SK-N-MC (cell line): Measurements from ENCODE around the gene GPR156.

Source experiments
- DNase-seq: peaks from one replicate; pipeline ENCODE4 v3.0.0-alpha.2; 2011; ENCODE audit warnings: low read depth, low spot score
- H3K27ac ChIP-seq: fragments of 200-600 bp; sonication (generic); 2 replicates; pipeline ENCODE4 v1.5.1; 2016; ENCODE audit warnings: mixed run types
- H3K36me3 ChIP-seq: fragments of 200-600 bp; sonication (generic); 2 replicates; pipeline ENCODE4 v1.6.1; 2017; ENCODE audit warnings: antibody characterized with exemption, low read length, mixed read lengths; ENCODE audit not compliant: insufficient read depth
- H3K4me3 ChIP-seq: fragments of 200-600 bp; sonication (generic); 2 replicates; pipeline ENCODE4 v1.5.1; 2016
- H3K9ac ChIP-seq: fragments of 200-600 bp; sonication (generic); 2 replicates; pipeline ENCODE4 v1.8.0; 2017; ENCODE audit warnings: mixed run types, mixed read lengths; ENCODE audit not compliant: insufficient read length
- H3K9me3 ChIP-seq: fragments of 200-600 bp; sonication (generic); 2 replicates; pipeline ENCODE4 v1.6.1; 2017; ENCODE audit warnings: low read depth, mild to moderate bottlenecking, antibody characterized with exemption, low read length, moderate library complexity, mixed read lengths
- EZH2 ChIP-seq: fragments of 200-600 bp; sonication (generic); IDR thresholded peaks from one replicate; pipeline ENCODE4 v1.6.1; 2017; ENCODE audit warnings: antibody characterized with exemption
- FOXP2 ChIP-seq: optimal IDR thresholded peaks from 2 replicates; pipeline ENCODE3; 2011; ENCODE audit warnings: mild to moderate bottlenecking, moderate library complexity; ENCODE audit not compliant: insufficient read depth; ENCODE audit errors: extremely low read length, control extremely low read depth
- POLR2AphosphoS5 ChIP-seq: IDR thresholded peaks from 2 replicates; pipeline ENCODE4 v1.6.1; 2012; ENCODE audit warnings: mild to moderate bottlenecking, low read depth, low read length, borderline replicate concordance

Gene GPR156

GRCh38 chr3:120285508-120285841 is 453 bp upstream of the GPR156 start:
- Histone ChIP-seq H3K9ac (peak overlapping the region; percentile 78), H3K36me3 (no peaks in the 10 kb centered on the region), H3K27ac (peak overlapping the region; percentile 72), H3K9me3 (no peaks in the 10 kb centered on the region), H3K4me3 (peak overlapping the region; percentile 86)
- peak; percentile 24 for DNase-seq
- TF ChIP-seq FOXP2 = no peak
- TF ChIP-seq EZH2 = no peak
- TF ChIP-seq POLR2AphosphoS5 = no peak

GRCh38 chr3:120281261-120281660 is 3.8 kb downstream of the GPR156 start:
- Histone ChIP-seq H3K9me3 (no peaks in the 10 kb centered on the region), H3K36me3 (no peaks in the 10 kb centered on the region), H3K9ac (no peak overlapping the region), H3K4me3 (no peak overlapping the region), H3K27ac (no peak overlapping the region)
- TF ChIP-seq FOXP2 (no peak), EZH2 (no peak), POLR2AphosphoS5 (no peak)
- DNase-seq = no peak

GRCh38 chr3:120280566-120280965 is 4.5 kb downstream of the GPR156 start:
- TF ChIP-seq EZH2 = no peak
- no peak for TF ChIP-seq POLR2AphosphoS5
- TF ChIP-seq FOXP2 = no peak
- DNase-seq = no peak
- H3K9ac ChIP-seq = no peak overlapping the region
- no peak overlapping the region for H3K4me3 ChIP-seq
- H3K27ac ChIP-seq = no peak overlapping the region
- no peaks in the 10 kb centered on the region for H3K9me3 ChIP-seq
- no peaks in the 10 kb centered on the region for H3K36me3 ChIP-seq

GRCh38 chr3:120280026-120280425 is 5.0 kb downstream of the GPR156 start:
- no peak for DNase-seq
- no peak overlapping the region for H3K9ac ChIP-seq
- H3K36me3 ChIP-seq = no peaks in the 10 kb centered on the region
- no peaks in the 10 kb centered on the region for H3K9me3 ChIP-seq
- no peak for TF ChIP-seq POLR2AphosphoS5
- no peak for TF ChIP-seq EZH2
- TF ChIP-seq FOXP2 = no peak
- H3K4me3 ChIP-seq = no peak overlapping the region
- no peak overlapping the region for H3K27ac ChIP-seq

- no peaks in the 10 kb centered on the region for H3K36me3 ChIP-seq
- DNase-seq = no peak
- H3K9me3 ChIP-seq = no peaks in the 10 kb centered on the region
- H3K27ac ChIP-seq = no peak overlapping the region
- no peak overlapping the region for H3K4me3 ChIP-seq
- TF ChIP-seq FOXP2 (no peak), POLR2AphosphoS5 (no peak), EZH2 (no peak)
- no peak overlapping the region for H3K9ac ChIP-seq
Measured at GRCh38 chr3:120276767-120277166, 8.3 kb downstream of the GPR156 start.

GRCh38 chr3:120275618-120276017 is 9.4 kb downstream of the GPR156 start:
- TF ChIP-seq EZH2 (no peak), FOXP2 (no peak), POLR2AphosphoS5 (no peak)
- Histone ChIP-seq H3K9me3 (no peaks in the 10 kb centered on the region), H3K36me3 (no peaks in the 10 kb centered on the region), H3K9ac (no peak overlapping the region), H3K4me3 (no peak overlapping the region), H3K27ac (no peak overlapping the region)
- DNase-seq = no peak

- H3K27ac ChIP-seq = no peak overlapping the region
- no peaks in the 10 kb centered on the region for H3K9me3 ChIP-seq
- no peaks in the 10 kb centered on the region for H3K36me3 ChIP-seq
- DNase-seq = no peak
- no peak overlapping the region for H3K4me3 ChIP-seq
- H3K9ac ChIP-seq = no peak overlapping the region
- TF ChIP-seq FOXP2 = no peak
- no peak for TF ChIP-seq EZH2
- no peak for TF ChIP-seq POLR2AphosphoS5
Measured at GRCh38 chr3:120274739-120275167, 10.3 kb downstream of the GPR156 start.

- Histone ChIP-seq H3K9ac (no peak overlapping the region), H3K4me3 (no peak overlapping the region), H3K36me3 (no peaks in the 10 kb centered on the region), H3K27ac (no peak overlapping the region), H3K9me3 (no peaks in the 10 kb centered on the region)
- TF ChIP-seq FOXP2 (no peak), POLR2AphosphoS5 (no peak), EZH2 (no peak)
- DNase-seq = no peak
Measured at GRCh38 chr3:120272286-120272685, 12.7 kb downstream of the GPR156 start.

GRCh38 chr3:120265989-120266388 is 19.0 kb downstream of the GPR156 start:
- H3K27ac ChIP-seq = no peak overlapping the region
- DNase-seq = no peak
- H3K9ac ChIP-seq = no peak overlapping the region
- no peaks in the 10 kb centered on the region for H3K9me3 ChIP-seq
- H3K4me3 ChIP-seq = no peak overlapping the region
- H3K36me3 ChIP-seq = no peaks in the 10 kb centered on the region
- TF ChIP-seq EZH2 = no peak
- TF ChIP-seq POLR2AphosphoS5 = no peak
- no peak for TF ChIP-seq FOXP2
